Naive thymus-derived CD8-positive, alpha-beta T cell (primary cell): ENCODE measurements around the gene BCL7C. TPM values are rescaled to one million over a fixed set of nuclear protein-coding genes. Genes with fewer than 3 reads are reported as not detected.
"Not testable (repeated sequence)": the region's sequence is repeated elsewhere in the genome, so short reads cannot be mapped to it uniquely, and the experiment has no call there.

Experiments
- ATAC-seq, 2 donors: fragments of 150-1000 bp; cut with Tn5 transposase in 1 of 2; sonication (Bioruptor Pico), chemical (Tn5 transposase) in 1 of 2; 1 replicate in 1 of 2; 2 replicates in 1 of 2; pipeline ENCODE4 v1.10.0; 2021; ENCODE audit warnings: mild to moderate bottlenecking in 2 of 2, moderate library complexity in 2 of 2
- POLR2A ChIA-PET: fragments of 350-600 bp; sonication (Branson Sonifier 250); formaldehyde crosslinking; loops from one replicate; lab custom pipeline; 2021; ENCODE audit warnings: antibody characterized with exemption; lab: Charles Lee
- DNase-seq, 10 donors: peaks; one replicate each; pipeline versions ENCODE4 v3.0.0 to v3.0.0-alpha.2; 2020 to 2022
- H3K27ac Mint-ChIP-seq, 10 donors: one replicate each; pipeline ENCODE4 v1.8.0; 2020 to 2022; ENCODE audit warnings: mild to moderate bottlenecking in 10 of 10, mixed read lengths in 10 of 10, moderate library complexity in 4 of 10, inconsistent platforms in 1 of 10
- H3K27me3 Mint-ChIP-seq, 5 donors: one replicate each; pipeline ENCODE4 v1.8.0; 2021 to 2022; ENCODE audit warnings: mixed read lengths in 5 of 5
- H3K36me3 Mint-ChIP-seq, 3 donors: one replicate each; pipeline ENCODE4 v1.8.0; 2020 to 2022; ENCODE audit warnings: mixed read lengths in 3 of 3, mild to moderate bottlenecking in 2 of 3, inconsistent platforms in 1 of 3
- H3K4me1 Mint-ChIP-seq, 4 donors: one replicate each; pipeline ENCODE4 v1.8.0; 2021 to 2022; ENCODE audit warnings: mixed read lengths in 4 of 4
- H3K4me3 Mint-ChIP-seq, 10 donors: one replicate each; pipeline ENCODE4 v1.8.0; 2020 to 2022; ENCODE audit warnings: mild to moderate bottlenecking in 10 of 10, mixed read lengths in 10 of 10, moderate library complexity in 6 of 10, inconsistent platforms in 1 of 10
- H3K9me3 Mint-ChIP-seq, 9 donors: one replicate each; pipeline ENCODE4 v1.8.0; 2020 to 2022; ENCODE audit warnings: mixed read lengths in 9 of 9, mild to moderate bottlenecking in 3 of 9, inconsistent platforms in 1 of 9, moderate library complexity in 1 of 9
- polyA plus RNA-seq, 3 donors: library from polyadenylated mRNA; unstranded; fragments of 300-500 nt; fragmentation: Illumina TruSeq; gene quantifications; one replicate each; pipeline ENCODE4 v1.2.3, GENCODE V29; 2021
- total RNA-seq, 8 experiments: library from RNA in 2 of 8; stranded (reverse) in 2 of 8; gene quantifications; one replicate each; pipeline ENCODE4 v1.2.3 and lab custom pipeline; 2021 to 2026

BCL7C gene
- total and polyA plus RNA-seq, 5 experiments from 2014 or later = 24.2 to 38.8 (median 33.9) TPM

- DNase-seq = peak in 5 of 10 donors; percentile 9 to 27 (median 13)
- peak in 1 of 2 donors; percentile 16 for ATAC-seq
- Mint-ChIP-seq H3K27me3 (no peaks in the 10 kb centered on the region), H3K4me3 (peak overlapping the region; percentile 78 to 99 (median 98)), H3K36me3 (peaks cover 0 to 25% (median 0%) of the 10 kb centered on the region in 3 donors), H3K9me3 (no peaks in the 10 kb centered on the region), H3K27ac (peak overlapping the region; percentile 90 to 99 (median 97)), H3K4me1 (peaks cover 18 to 54% (median 33%) of the 10 kb centered on the region in 4 donors)
- POLR2A ChIA-PET = interaction anchor here (0.5 to 6.0 kb wide), 16 partner anchors 8 to 1199 kb away, joined by 3 to 125 read pairs (median 4); partner anchors contain the start of genes BCL7C, CTF1, FBXL19 and KAT8
Measured at GRCh38 chr16:30875871-30876801, 17.7 kb downstream of the BCL7C start.

- peaks cover 0 to 18% (median 0%) of the 10 kb centered on the region in 3 donors for H3K36me3 Mint-ChIP-seq
- peak; percentile 88 to 89 for ATAC-seq
- no peaks in the 10 kb centered on the region for H3K9me3 Mint-ChIP-seq
Measured at GRCh38 chr16:30874821-30875717, 18.8 kb downstream of the BCL7C start.

GRCh38 chr16:30874244-30874820 is 19.5 kb downstream of the BCL7C start:
- Mint-ChIP-seq H3K36me3 (peaks cover 0 to 10% (median 0%) of the 10 kb centered on the region in 3 donors), H3K27me3 (no peaks in the 10 kb centered on the region)
- peak in 1 of 10 donors; percentile 10 for DNase-seq

More at GRCh38 chr16:30874821-30875717, 18.8 kb downstream of the BCL7C start:
- DNase-seq = peak; percentile 75 to 90 (median 87)
- POLR2A ChIA-PET = interaction anchor here (0.6 to 6.0 kb wide), 21 partner anchors 9 to 457 kb away, joined by 3 to 125 read pairs (median 4); partner anchors contain the start of genes BCL7C, CTF1, FBXL19 and KAT8
- peaks cover 18 to 55% (median 33%) of the 10 kb centered on the region in 4 donors for H3K4me1 Mint-ChIP-seq
- peak overlapping the region; percentile 90 to 99 (median 97) for H3K27ac Mint-ChIP-seq
- H3K4me3 Mint-ChIP-seq = peak overlapping the region; percentile 78 to 99 (median 98)
- no peaks in the 10 kb centered on the region for H3K27me3 Mint-ChIP-seq

GRCh38 chr16:30870904-30871303 is 23.0 kb downstream of the BCL7C start:
- H3K4me3 Mint-ChIP-seq = peak overlapping the region in 1 of 10 donors; percentile 14

More at GRCh38 chr16:30874244-30874820, 19.5 kb downstream of the BCL7C start:
- H3K27ac Mint-ChIP-seq = peak overlapping the region; percentile 90 to 99 (median 97)
- H3K9me3 Mint-ChIP-seq = no peaks in the 10 kb centered on the region
- POLR2A ChIA-PET = interaction anchor here (0.7 to 6.0 kb wide), 16 partner anchors 19 to 215 kb away, joined by 3 to 125 read pairs (median 5); partner anchors contain the start of genes BCL7C, CTF1, FBXL19 and PHKG2
- peaks cover 18 to 52% (median 33%) of the 10 kb centered on the region in 4 donors for H3K4me1 Mint-ChIP-seq
- peak overlapping the region; percentile 78 to 99 (median 98) for H3K4me3 Mint-ChIP-seq
- no peak for ATAC-seq

GRCh38 chr16:30867747-30868146 is 26.1 kb downstream of the BCL7C start:
- no peaks in the 10 kb centered on the region for H3K36me3 Mint-ChIP-seq
- DNase-seq (no peak), ATAC-seq (no peak)
- peak overlapping the region in 1 of 10 donors; percentile 42 for H3K27ac Mint-ChIP-seq
- no peaks in the 10 kb centered on the region for H3K27me3 Mint-ChIP-seq
- H3K4me3 Mint-ChIP-seq = no peak overlapping the region
- peaks cover 0 to 8% (median under 1%) of the 10 kb centered on the region in 4 donors for H3K4me1 Mint-ChIP-seq
- POLR2A ChIA-PET = interaction anchor here (0.7 kb wide), 2 partner anchors 208 to 708 kb away, joined by 3 to 4 read pairs; no protein-coding TSS in a partner anchor
- no peaks in the 10 kb centered on the region for H3K9me3 Mint-ChIP-seq

More at GRCh38 chr16:30870904-30871303, 23.0 kb downstream of the BCL7C start:
- peak overlapping the region in 4 of 10 donors; percentile 33 to 50 (median 46) for H3K27ac Mint-ChIP-seq
- DNase-seq (no peak), ATAC-seq (no peak)
- H3K4me1 Mint-ChIP-seq = peaks cover 8 to 27% (median 18%) of the 10 kb centered on the region in 4 donors
- POLR2A ChIA-PET = interaction anchor here (0.7 to 1.5 kb wide), 2 partner anchors 20 to 27 kb away, joined by 3 to 9 read pairs; no protein-coding TSS in a partner anchor
- H3K36me3 Mint-ChIP-seq = no peaks in the 10 kb centered on the region
- H3K9me3 Mint-ChIP-seq = no peaks in the 10 kb centered on the region
- no peaks in the 10 kb centered on the region for H3K27me3 Mint-ChIP-seq

GRCh38 chr16:30866031-30866430 is 27.8 kb downstream of the BCL7C start:
- H3K4me1 Mint-ChIP-seq = peaks cover 0 to 4% (median 0%) of the 10 kb centered on the region in 4 donors
- no peaks in the 10 kb centered on the region for H3K36me3 Mint-ChIP-seq
- H3K27me3 Mint-ChIP-seq = no peaks in the 10 kb centered on the region
- no peak overlapping the region for H3K4me3 Mint-ChIP-seq
- ATAC-seq = no peak
- POLR2A ChIA-PET = interaction anchor here (0.7 kb wide), 1 partner anchor 18 kb away, joined by 3 read pairs; no protein-coding TSS in a partner anchor
- no peak overlapping the region for H3K27ac Mint-ChIP-seq
- no peaks in the 10 kb centered on the region for H3K9me3 Mint-ChIP-seq
- no peak for DNase-seq

- H3K27ac Mint-ChIP-seq, DNase-seq: not testable (repeated sequence)
Measured at GRCh38 chr16:30863178-30863577, 30.7 kb downstream of the BCL7C start.

GRCh38 chr16:30860729-30861128 is 33.1 kb downstream of the BCL7C start:
- H3K9me3 Mint-ChIP-seq, ATAC-seq, H3K27me3 Mint-ChIP-seq, POLR2A ChIA-PET, H3K36me3 Mint-ChIP-seq, DNase-seq, H3K4me1 Mint-ChIP-seq, H3K4me3 Mint-ChIP-seq: not testable (repeated sequence)
- H3K27ac Mint-ChIP-seq = peak overlapping the region in 1 of 10 donors; percentile 43

More at GRCh38 chr16:30863178-30863577, 30.7 kb downstream of the BCL7C start:
- ATAC-seq, H3K4me3 Mint-ChIP-seq, H3K4me1 Mint-ChIP-seq, POLR2A ChIA-PET, H3K36me3 Mint-ChIP-seq, H3K9me3 Mint-ChIP-seq, H3K27me3 Mint-ChIP-seq: not testable (repeated sequence)

GRCh38 chr16:30858829-30859423 is 35.0 kb downstream of the BCL7C start:
- DNase-seq (no peak), ATAC-seq (no peak)
- Mint-ChIP-seq H3K4me3 (no peak overlapping the region), H3K4me1 (peaks cover 0 to 2% (median 0%) of the 10 kb centered on the region in 4 donors), H3K27me3 (no peaks in the 10 kb centered on the region), H3K36me3 (peaks cover 0 to under 1% (median 0%) of the 10 kb centered on the region in 3 donors), H3K9me3 (no peaks in the 10 kb centered on the region), H3K27ac (no peak overlapping the region)
- POLR2A ChIA-PET = interaction anchor here (0.6 kb wide), 1 partner anchor 51 kb away, joined by 4 read pairs; no protein-coding TSS in a partner anchor

- Mint-ChIP-seq H3K4me3 (no peak overlapping the region), H3K9me3 (no peaks in the 10 kb centered on the region), H3K27me3 (no peaks in the 10 kb centered on the region), H3K27ac (no peak overlapping the region), H3K4me1 (peaks cover 0 to 2% (median 0%) of the 10 kb centered on the region in 4 donors), H3K36me3 (peaks cover 0 to 4% (median 0%) of the 10 kb centered on the region in 3 donors)
- ATAC-seq = no peak
- POLR2A ChIA-PET = interaction anchor here (0.6 kb wide), 1 partner anchor 91 kb away, joined by 3 read pairs; no protein-coding TSS in a partner anchor
- no peak for DNase-seq
Measured at GRCh38 chr16:30858111-30858495, 35.8 kb downstream of the BCL7C start.

- Mint-ChIP-seq H3K4me1 (no peaks in the 10 kb centered on the region), H3K9me3 (no peaks in the 10 kb centered on the region), H3K27me3 (no peaks in the 10 kb centered on the region), H3K36me3 (peaks cover 0 to 4% (median 0%) of the 10 kb centered on the region in 3 donors), H3K4me3 (no peak overlapping the region), H3K27ac (peak overlapping the region in 1 of 10 donors; percentile 8)
- POLR2A ChIA-PET = interaction anchor here (1.0 kb wide), 1 partner anchor 21 kb away, joined by 4 read pairs; no protein-coding TSS in a partner anchor
- ATAC-seq = no peak
- no peak for DNase-seq
Measured at GRCh38 chr16:30853758-30854157, 40.1 kb downstream of the BCL7C start.
